PFSK-1 (cell line): ENCODE data around the gene TOR2A.

ENCODE experiments used
- FOXP2 ChIP-seq: optimal IDR thresholded peaks from 2 replicates; pipeline ENCODE3; 2011; ENCODE audit warnings: borderline replicate concordance, control low read depth, inconsistent platforms; ENCODE audit not compliant: insufficient read depth; ENCODE audit errors: extremely low read length, extremely low read depth
- POLR2AphosphoS5 ChIP-seq: IDR thresholded peaks from 2 replicates; pipeline ENCODE4 v1.6.1; 2012; ENCODE audit warnings: low read depth, mild to moderate bottlenecking, control low read depth, low read length, moderate library complexity
- SIN3A ChIP-seq: IDR thresholded peaks from 2 replicates; pipeline ENCODE4 v1.6.1; 2012; ENCODE audit warnings: mild to moderate bottlenecking, low read length, moderate library complexity, borderline replicate concordance; ENCODE audit not compliant: insufficient read depth
- TAF1 ChIP-seq: IDR thresholded peaks from 2 replicates; pipeline ENCODE4 v1.6.1; 2012; ENCODE audit warnings: low read length, control low read depth, borderline replicate concordance; ENCODE audit not compliant: insufficient read depth
- TF ChIP-seq, protein P1 (sequence below), 2 experiments: IDR thresholded peaks; 2 replicates each; pipeline versions ENCODE4 v1.6.1 to v1.8.0; 2011 to 2012; ENCODE audit warnings: low read depth in 2 of 2, low read length in 2 of 2, control low read depth in 1 of 2, inconsistent platforms in 1 of 2, mild to moderate bottlenecking in 1 of 2, moderate library complexity in 1 of 2; ENCODE audit not compliant: insufficient read depth in 1 of 2

TOR2A gene

GRCh38 chr9:127692071-127692470 lies 43.0 kb downstream of the TOR2A start:
- TF ChIP-seq, protein P1, sequence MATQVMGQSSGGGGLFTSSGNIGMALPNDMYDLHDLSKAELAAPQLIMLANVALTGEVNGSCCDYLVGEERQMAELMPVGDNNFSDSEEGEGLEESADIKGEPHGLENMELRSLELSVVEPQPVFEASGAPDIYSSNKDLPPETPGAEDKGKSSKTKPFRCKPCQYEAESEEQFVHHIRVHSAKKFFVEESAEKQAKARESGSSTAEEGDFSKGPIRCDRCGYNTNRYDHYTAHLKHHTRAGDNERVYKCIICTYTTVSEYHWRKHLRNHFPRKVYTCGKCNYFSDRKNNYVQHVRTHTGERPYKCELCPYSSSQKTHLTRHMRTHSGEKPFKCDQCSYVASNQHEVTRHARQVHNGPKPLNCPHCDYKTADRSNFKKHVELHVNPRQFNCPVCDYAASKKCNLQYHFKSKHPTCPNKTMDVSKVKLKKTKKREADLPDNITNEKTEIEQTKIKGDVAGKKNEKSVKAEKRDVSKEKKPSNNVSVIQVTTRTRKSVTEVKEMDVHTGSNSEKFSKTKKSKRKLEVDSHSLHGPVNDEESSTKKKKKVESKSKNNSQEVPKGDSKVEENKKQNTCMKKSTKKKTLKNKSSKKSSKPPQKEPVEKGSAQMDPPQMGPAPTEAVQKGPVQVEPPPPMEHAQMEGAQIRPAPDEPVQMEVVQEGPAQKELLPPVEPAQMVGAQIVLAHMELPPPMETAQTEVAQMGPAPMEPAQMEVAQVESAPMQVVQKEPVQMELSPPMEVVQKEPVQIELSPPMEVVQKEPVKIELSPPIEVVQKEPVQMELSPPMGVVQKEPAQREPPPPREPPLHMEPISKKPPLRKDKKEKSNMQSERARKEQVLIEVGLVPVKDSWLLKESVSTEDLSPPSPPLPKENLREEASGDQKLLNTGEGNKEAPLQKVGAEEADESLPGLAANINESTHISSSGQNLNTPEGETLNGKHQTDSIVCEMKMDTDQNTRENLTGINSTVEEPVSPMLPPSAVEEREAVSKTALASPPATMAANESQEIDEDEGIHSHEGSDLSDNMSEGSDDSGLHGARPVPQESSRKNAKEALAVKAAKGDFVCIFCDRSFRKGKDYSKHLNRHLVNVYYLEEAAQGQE (IDR thresholded peaks at IDR 0.05; ENCODE audit: insufficient read depth in 1 of 2, low read depth in 2 of 2, low read length in 2 of 2), result no peak
- TF ChIP-seq TAF1 (no peak), SIN3A (no peak), FOXP2 (no peak), POLR2AphosphoS5 (no peak)

DNA sequence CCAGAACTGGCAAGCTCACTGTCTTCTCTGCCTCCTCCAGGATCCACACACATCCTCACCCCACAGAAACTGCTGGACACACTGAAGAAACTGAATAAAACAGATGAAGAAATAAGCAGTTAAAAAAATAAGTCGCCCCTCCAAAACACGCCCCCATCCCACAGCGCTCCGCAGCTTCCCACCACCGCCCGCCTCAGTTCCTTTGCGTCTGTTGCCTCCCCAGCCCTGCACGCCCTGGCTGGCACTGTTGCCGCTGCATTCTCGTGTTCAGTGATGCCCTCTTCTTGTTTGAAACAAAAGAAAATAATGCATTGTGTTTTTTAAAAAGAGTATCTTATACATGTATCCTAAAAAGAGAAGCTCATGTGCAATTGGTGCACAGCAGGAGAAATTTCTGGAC lies 44.4 kb downstream of the TOR2A start:
- TF ChIP-seq, protein P1 (IDR thresholded peaks at IDR 0.05; ENCODE audit: insufficient read depth in 1 of 2, low read depth in 2 of 2, low read length in 2 of 2), result no peak
- TF ChIP-seq POLR2AphosphoS5 (no peak), SIN3A (no peak), FOXP2 (no peak), TAF1 (no peak)

GRCh38 chr9:127689329-127690000 lies 45.6 kb downstream of the TOR2A start:
- no peak for TF ChIP-seq POLR2AphosphoS5

GRCh38 chr9:127686461-127687393 lies 48.4 kb downstream of the TOR2A start:
- no peak for TF ChIP-seq FOXP2

- no peak for TF ChIP-seq FOXP2
- TF ChIP-seq SIN3A, result no peak
- TF ChIP-seq POLR2AphosphoS5, result no peak
- no peak for TF ChIP-seq TAF1
- TF ChIP-seq, protein P1 (IDR thresholded peaks at IDR 0.05; ENCODE audit: insufficient read depth in 1 of 2, low read depth in 2 of 2, low read length in 2 of 2), result no peak
Observed at GRCh38 chr9:127684576-127684975, 50.5 kb downstream of the TOR2A start.

DNA sequence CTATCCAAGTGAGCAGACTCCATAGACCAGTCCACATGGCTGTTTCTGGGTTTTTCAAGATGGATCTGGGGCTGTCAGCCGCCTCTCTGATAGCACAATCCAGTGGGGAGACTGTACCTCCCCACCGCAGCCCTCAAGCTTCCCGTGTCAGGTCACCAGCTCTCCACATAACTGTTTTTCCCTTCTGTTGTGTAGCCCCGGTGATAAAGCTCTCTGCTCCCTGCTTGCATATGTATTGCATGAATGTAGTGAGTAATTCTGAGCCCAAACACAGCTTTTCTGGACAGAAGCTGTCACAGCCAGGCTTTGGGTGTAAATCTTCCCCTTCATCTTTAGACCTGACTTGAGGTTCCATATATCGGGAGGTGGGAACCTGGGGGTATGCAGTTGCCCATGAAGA lies 51.4 kb downstream of the TOR2A start:
- TF ChIP-seq TAF1 (no peak), SIN3A (no peak), POLR2AphosphoS5 (no peak), FOXP2 (no peak)
- TF ChIP-seq, protein P1 (IDR thresholded peaks at IDR 0.05; ENCODE audit: insufficient read depth in 1 of 2, low read depth in 2 of 2, low read length in 2 of 2), result no peak
